Activated T-cell treated with anti-CD3 and anti-CD28 coated beads for 24 hours (primary cell): ENCODE results near the gene IL3.

Source experiments
- DNase-seq: peaks from one replicate; pipeline ENCODE4 v3.0.0-alpha.2; 2020; ENCODE audit warnings: low read depth

Gene IL3

GRCh38 chr5:132060501-132061161 lies at the start of gene IL3:
IL3 (plus strand) TSS chr5:132060655; CDS start chr5:132060707, 52 bp downstream.
- no peak for DNase-seq

DNA sequence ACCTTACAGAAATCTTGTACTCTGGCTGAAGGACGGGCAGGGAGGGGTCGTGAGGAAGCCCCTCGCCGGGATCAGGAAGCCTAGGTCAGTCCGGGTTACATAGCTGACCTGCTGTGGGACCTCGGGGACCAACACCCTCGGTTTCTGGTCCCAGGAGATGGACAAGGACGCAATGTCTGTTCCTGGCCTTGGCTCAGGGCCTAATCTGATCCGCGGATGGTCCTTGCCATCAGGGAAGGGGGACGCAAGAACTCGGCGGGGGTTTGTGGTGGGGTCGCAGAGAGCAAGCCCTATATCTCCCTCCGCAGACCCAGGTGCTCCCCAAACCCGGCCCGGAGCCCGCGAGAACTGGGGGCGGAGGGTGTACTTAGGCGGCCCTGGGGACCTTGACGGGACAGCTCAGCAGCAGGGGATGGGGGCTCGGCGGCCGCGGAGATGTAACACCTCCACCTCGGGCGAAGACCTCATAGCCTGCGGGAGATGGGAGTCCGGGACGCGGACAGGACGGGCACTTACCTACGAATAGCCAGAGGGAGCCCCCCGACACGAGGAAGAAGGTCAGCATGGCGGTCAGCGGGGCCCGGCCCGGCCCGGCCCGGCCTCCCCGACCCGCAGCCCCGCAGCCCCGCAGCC lies 49.4 kb upstream of the IL3 start:
- DNase-seq = no peak

GRCh38 chr5:132011622-132012343 lies 48.7 kb upstream of the IL3 start, which contains the start of gene ACSL6:
ACSL6 (minus strand) TSS chr5:132011658; CDS start chr5:132011553, 105 bp downstream.
- DNase-seq = no peak

DNA sequence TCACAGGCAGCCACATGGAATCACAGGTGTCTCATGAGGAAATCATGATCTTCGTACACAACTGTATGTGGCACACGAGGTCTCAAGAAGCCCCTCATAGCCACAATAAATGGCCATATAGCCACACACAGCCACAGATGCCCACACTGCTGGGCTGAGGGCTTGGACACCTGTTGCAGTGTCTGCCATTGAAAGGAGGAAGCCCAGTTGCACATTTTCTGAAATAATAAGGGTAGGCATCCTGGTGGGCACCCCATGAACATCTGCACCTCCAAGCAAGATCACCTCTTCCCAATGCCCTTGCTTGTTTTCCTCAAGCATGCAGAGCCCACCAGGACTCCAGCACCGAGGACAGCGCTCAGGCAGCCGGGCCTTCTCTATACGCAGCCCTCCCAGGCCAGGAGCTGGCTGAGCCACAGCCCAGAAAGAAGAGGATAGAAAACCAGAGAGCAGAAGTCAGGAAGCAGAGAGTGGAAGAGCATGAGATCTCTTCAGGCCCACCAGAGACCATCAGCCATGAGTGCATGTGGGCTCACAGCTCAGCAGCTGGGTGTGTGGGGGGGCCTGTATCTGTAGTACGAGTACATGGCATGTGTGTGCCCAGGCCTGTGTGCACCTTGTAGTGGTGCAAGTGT lies 48.0 kb upstream of the IL3 start:
- no peak for DNase-seq

GRCh38 chr5:132013006-132013689 lies 47.3 kb upstream of the IL3 start:
- no peak for DNase-seq

GRCh38 chr5:132013711-132014110 lies 46.7 kb upstream of the IL3 start:
- DNase-seq = no peak

GRCh38 chr5:132016721-132017250 lies 43.7 kb upstream of the IL3 start:
- no peak for DNase-seq

DNA sequence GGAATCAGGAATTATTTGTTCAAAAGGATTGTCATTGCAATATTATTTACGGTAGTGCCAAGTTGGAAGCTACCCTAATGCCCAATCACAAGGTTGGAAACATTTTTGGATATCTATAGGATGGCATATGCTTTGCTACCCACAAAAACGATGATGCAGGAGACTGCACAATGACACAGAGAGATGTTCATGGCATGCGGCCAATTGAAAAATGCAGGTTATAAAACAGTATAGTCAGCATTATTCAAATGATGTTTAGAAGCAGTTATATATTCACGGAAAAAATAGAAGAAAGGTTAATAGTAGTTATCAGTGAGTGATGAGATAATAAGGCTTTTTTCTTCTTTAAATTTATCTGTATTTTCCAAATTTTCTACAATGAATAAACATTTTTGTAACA lies 43.1 kb upstream of the IL3 start:
- DNase-seq = no peak

GRCh38 chr5:132017738-132018625 lies 42.5 kb upstream of the IL3 start:
- DNase-seq = no peak

DNA sequence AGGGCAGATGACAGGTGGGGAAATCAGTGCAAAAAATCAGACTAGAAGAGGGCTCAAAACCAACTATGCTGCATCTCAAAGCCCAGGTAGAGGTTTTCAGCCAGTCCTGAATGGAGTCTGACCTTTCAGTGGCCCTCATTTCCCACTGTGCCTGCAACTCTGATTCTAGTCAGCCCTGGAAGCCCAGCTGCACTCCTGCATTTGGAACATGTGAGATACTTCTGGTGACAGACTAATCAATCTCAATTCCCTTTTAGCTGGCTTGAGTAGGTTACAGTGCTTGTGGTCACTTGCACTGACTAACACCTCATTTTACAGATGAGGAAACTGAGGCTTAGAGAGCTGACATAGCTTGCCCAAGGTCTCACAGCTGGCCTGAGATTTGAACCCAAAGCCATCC lies 41.1 kb upstream of the IL3 start:
- DNase-seq = no peak

GRCh38 chr5:132019857-132020555 lies 40.4 kb upstream of the IL3 start:
- peak; percentile 75 for DNase-seq

DNA sequence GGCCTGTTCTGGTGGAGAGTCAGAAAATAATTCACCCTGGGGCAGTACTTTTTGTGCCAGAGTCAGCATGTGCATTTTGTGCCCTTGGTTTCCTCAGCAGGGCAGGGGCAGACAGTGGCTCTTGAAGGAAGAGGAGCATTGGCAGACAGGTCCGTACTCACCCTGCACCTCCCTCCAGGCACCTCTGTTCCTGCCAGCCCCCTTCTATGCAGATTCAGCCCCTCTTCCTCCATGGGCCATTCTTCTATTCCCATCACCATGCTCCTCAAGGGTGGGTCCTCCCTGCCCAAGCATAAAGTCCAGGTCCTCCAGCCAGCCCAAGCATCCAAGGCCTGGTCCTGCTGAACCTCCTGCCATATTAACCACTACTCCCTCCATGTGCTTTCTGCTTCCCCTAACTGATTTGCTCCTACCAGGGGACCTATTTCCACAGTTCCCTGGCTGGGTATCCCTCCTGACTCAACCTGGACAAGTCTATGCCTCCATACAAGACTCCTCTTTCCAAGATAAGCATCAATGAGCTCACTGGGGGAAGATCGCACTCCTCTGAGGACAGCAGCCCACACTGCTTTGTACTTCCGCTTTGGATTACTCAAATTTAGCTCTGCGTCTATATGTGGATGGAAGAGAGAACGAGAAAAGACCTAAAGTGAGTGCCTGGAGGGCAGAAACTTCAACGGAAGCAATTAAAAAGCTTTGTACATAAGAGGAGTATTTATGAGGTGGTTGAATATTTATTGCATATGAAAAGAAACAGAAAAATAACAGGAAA lies 39.7 kb upstream of the IL3 start:
- DNase-seq = no peak

GRCh38 chr5:132021654-132022053 lies 38.8 kb upstream of the IL3 start:
- no peak for DNase-seq

DNA sequence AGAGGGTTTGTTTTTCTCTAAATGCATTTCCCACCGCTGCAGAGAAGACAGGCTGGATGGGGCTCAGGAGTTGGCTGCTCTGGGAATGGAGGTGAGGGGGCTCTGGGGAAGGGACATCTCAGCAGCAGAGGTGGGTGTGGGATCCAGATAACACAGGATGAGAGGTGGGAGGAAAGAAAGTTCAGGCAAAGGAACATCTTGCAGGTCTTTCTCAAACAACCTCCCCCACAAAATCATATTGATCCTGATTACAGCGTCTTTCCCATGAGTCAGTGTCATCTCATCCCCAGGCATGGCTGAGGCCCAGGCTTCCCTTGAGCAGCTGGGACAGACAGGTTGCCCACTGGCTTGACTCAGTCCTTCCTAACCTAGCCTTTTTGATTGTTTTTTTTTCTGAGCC lies 37.7 kb upstream of the IL3 start:
- peak; percentile 50 for DNase-seq

DNA sequence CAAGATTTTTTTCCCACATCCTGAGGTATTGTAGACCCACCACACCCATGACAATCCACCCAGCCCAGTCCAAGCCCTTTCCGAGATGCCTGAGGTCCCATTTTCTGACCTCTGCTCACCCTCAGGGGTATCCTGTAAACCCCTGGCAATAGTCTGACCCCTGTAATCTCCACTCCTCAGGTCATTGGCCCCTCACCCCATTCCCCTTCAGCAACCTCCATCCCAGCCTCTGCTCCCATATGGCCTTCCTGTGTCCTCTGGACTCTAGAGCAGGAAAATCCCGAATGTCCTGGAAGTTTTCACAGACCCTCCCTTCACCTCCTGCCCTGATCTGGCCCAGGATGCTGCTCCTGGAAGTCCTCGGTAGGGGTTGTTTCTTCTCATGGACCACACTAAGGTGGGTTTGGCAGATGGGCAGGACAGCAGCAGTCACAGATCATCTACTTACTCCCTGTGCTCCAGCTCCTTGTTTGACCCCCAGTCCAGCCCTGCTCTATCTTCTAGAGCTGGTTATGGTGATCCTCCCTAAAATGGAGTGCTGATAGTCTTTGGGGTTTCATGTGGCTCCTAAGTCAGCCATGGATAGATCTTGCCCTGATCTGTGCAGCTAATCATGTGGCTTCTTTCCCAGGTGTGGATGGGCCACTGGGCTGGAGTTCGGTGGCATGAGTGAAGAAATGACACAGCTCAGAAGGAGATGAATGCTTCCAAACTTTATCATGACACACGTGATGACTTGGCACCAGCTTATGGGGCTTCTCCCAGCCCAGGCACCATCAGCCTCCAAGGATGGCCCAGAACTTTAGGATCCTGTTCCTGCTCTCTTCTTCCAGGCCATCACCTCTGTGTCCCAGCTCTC lies 37.0 kb upstream of the IL3 start:
- no peak for DNase-seq

GRCh38 chr5:132024117-132024435 lies 36.4 kb upstream of the IL3 start:
- no peak for DNase-seq

DNA sequence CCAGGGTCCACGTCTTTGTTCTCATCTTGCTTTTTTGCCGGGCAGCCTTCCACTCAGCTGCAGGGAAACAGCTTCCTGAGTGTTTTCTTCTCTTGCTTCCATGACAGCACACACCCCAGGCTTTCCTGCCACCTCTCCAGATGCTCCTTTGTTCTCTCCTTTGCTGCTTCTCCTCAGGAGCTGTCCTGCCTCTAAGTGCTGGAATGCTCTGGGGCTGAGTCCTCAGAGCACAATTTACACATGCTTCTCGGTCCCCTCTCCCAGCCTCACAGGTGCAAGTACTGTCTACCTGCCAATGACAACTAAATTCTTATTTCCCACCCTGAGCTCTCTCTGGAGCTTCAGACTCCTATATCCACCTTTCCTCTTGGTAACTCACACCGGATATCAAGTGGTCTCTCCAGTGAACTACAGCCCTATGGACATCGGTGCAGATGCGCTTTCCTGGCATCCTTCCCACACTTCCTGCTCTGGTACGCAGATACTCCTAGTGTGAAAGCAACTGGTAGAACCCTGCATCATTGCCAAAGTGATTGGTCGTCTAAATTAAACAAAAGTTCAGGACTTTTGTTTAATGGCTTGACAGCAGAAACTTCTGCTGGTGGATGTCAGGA lies 35.6 kb upstream of the IL3 start:
- DNase-seq = no peak

DNA sequence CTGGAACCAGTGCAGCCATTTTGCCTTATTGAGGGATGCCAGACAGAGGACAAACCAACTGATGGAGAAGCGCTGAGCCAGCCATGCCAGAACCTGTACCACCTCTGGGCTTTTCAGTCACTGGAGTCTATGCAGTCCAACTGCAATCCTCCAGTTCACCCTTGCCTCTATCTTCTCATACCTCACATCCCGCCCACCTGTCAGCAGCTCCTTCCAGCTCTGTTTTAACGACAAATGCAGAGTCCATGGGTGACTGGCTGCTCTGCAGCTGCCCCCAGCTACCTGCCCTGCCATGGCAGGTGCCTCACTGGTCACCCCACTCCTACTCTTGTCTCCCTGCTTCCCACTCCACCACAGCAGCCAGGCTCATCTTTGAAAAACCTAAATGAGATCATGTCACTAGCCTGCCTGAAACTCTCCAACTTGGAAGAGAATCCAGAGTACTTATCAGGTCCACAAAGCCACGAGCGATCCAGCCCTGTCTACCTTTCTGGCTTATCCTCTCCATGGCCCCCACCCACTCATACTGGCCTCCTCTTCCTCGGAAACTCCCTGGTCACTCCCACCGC lies 35.0 kb upstream of the IL3 start:
- no peak for DNase-seq
